H9 (cell line): Measurements from ENCODE around the gene GID8. TPM values are rescaled to one million over a fixed set of nuclear protein-coding genes. Genes with fewer than 3 reads are reported as not detected.
A peak's percentile ranks its signal among the peaks of the same experiment; 100 is the strongest.

Experiments
- DNase-seq: peaks from one replicate; pipeline ENCODE4 v3.0.0-alpha.2; 2017
- H2AFZ ChIP-seq: one replicate; pipeline ENCODE4 v1.6.1; 2013; ENCODE audit warnings: mild to moderate bottlenecking, low read length, control low read depth, moderate library complexity
- H2AK5ac ChIP-seq: 2 replicates; pipeline ENCODE4 v1.6.1; 2013; ENCODE audit warnings: low read length, control low read depth, mixed read lengths; ENCODE audit not compliant: insufficient read length
- H2BK120ac ChIP-seq: one replicate; pipeline ENCODE4 v1.6.1; 2013; ENCODE audit warnings: low read depth, mild to moderate bottlenecking, low read length, control low read depth, inconsistent platforms; ENCODE audit not compliant: poor library complexity, severe bottlenecking
- H2BK12ac ChIP-seq: 2 replicates; pipeline ENCODE4 v1.6.1; 2013; ENCODE audit warnings: low read length, control low read depth, mixed read lengths, low read depth; ENCODE audit not compliant: insufficient read length
- H2BK15ac ChIP-seq: 2 replicates; pipeline ENCODE4 v1.6.1; 2013; ENCODE audit warnings: low read depth, low read length, control low read depth
- H2BK20ac ChIP-seq: one replicate; pipeline ENCODE4 v1.6.1; 2013; ENCODE audit warnings: low read depth, mild to moderate bottlenecking, low read length, control low read depth, inconsistent platforms; ENCODE audit not compliant: poor library complexity, severe bottlenecking
- H2BK5ac ChIP-seq: 2 replicates; pipeline ENCODE4 v1.6.1; 2013; ENCODE audit warnings: low read length, control low read depth, mixed read lengths; ENCODE audit not compliant: insufficient read length
- H3K14ac ChIP-seq: 2 replicates; pipeline ENCODE4 v1.6.1; 2013; ENCODE audit warnings: low read length, control low read depth; ENCODE audit not compliant: insufficient read depth
- H3K18ac ChIP-seq: 2 replicates; pipeline ENCODE4 v1.6.1; 2013; ENCODE audit warnings: low read depth, mild to moderate bottlenecking, mixed read lengths, low read length, control low read depth; ENCODE audit not compliant: insufficient read length
- H3K23ac ChIP-seq: 2 replicates; pipeline ENCODE4 v1.6.1; 2013; ENCODE audit warnings: low read length, control low read depth, mixed read lengths, low read depth; ENCODE audit not compliant: insufficient read length
- H3K23me2 ChIP-seq: 2 replicates; pipeline ENCODE4 v1.6.1; 2013; ENCODE audit warnings: low read depth, mild to moderate bottlenecking, mixed read lengths, low read length, control low read depth; ENCODE audit not compliant: insufficient read length, poor library complexity, severe bottlenecking
- H3K27ac ChIP-seq: 2 replicates; pipeline ENCODE4 v1.5.1; 2013; ENCODE audit warnings: low read length, control low read depth, mixed read lengths, low read depth; ENCODE audit not compliant: insufficient read length
- H3K27me3 ChIP-seq: 2 replicates; pipeline ENCODE4 v1.6.1; 2013; ENCODE audit warnings: low read length, control low read depth, inconsistent platforms; ENCODE audit not compliant: insufficient read depth
- H3K4ac ChIP-seq: 2 replicates; pipeline ENCODE4 v1.6.1; 2013; ENCODE audit warnings: low read depth, mild to moderate bottlenecking, control low read depth, inconsistent platforms, low read length, moderate library complexity
- H3K4me1 ChIP-seq: 2 replicates; pipeline ENCODE4 v1.6.1; 2013; ENCODE audit warnings: low read length, control low read depth, inconsistent platforms; ENCODE audit not compliant: insufficient read depth
- H3K4me2 ChIP-seq: 2 replicates; pipeline ENCODE4 v1.6.1; 2013; ENCODE audit warnings: low read length, control low read depth, mixed read lengths; ENCODE audit not compliant: insufficient read length, insufficient read depth
- H3K56ac ChIP-seq: 2 replicates; pipeline ENCODE4 v1.6.1; 2013; ENCODE audit warnings: low read depth, mild to moderate bottlenecking, mixed read lengths, low read length, control low read depth; ENCODE audit not compliant: insufficient read length
- H3K79me1 ChIP-seq: 2 replicates; pipeline ENCODE4 v1.6.1; 2013; ENCODE audit warnings: low read depth, mild to moderate bottlenecking, moderate library complexity, low read length, control low read depth, inconsistent platforms; ENCODE audit not compliant: insufficient read depth, poor library complexity, severe bottlenecking
- H3K79me2 ChIP-seq: 2 replicates; pipeline ENCODE4 v1.6.1; 2013; ENCODE audit warnings: low read length, control low read depth, inconsistent platforms; ENCODE audit not compliant: insufficient read depth
- H3K9ac ChIP-seq: 2 replicates; pipeline ENCODE4 v1.6.1; 2013; ENCODE audit warnings: low read length, control low read depth, mixed read lengths; ENCODE audit not compliant: insufficient read length; ENCODE audit errors: extremely low read depth
- H3K9me3 ChIP-seq: one replicate; pipeline ENCODE4 v1.6.1; 2013; ENCODE audit warnings: low read depth, low read length, inconsistent platforms; ENCODE audit not compliant: control insufficient read depth
- H3T11ph ChIP-seq: one replicate; pipeline ENCODE4 v1.6.1; 2013; ENCODE audit warnings: mild to moderate bottlenecking, low read length, control low read depth, inconsistent platforms
- H4K20me1 ChIP-seq: one replicate; pipeline ENCODE4 v1.6.1; 2013; ENCODE audit not compliant: control insufficient read depth, insufficient read length, insufficient read depth
- H4K5ac ChIP-seq: 2 replicates; pipeline ENCODE4 v1.6.1; 2013; ENCODE audit warnings: low read depth, mild to moderate bottlenecking, mixed read lengths, low read length, control low read depth; ENCODE audit not compliant: insufficient read length
- H4K8ac ChIP-seq: replicated peaks from 2 replicates; pipeline ENCODE4 v1.6.1; 2013; ENCODE audit warnings: low read length, control low read depth, mixed read lengths, low read depth; ENCODE audit not compliant: insufficient read length
- H4K91ac ChIP-seq: 2 replicates; pipeline ENCODE4 v1.6.1; 2013; ENCODE audit warnings: low read depth, mild to moderate bottlenecking, moderate library complexity, mixed read lengths, low read length, control low read depth; ENCODE audit not compliant: insufficient read length
- H3K27ac Mint-ChIP-seq, 3 experiments: 2 replicates in 2 of 3; 3 replicates in 1 of 3; pipeline ENCODE4 v1.8.0; 2020 to 2021; ENCODE audit warnings: mixed read lengths in 3 of 3, mild to moderate bottlenecking in 1 of 3, moderate library complexity in 1 of 3
- H3K27me3 Mint-ChIP-seq: 2 replicates; pipeline ENCODE4 v1.8.0; 2021; ENCODE audit warnings: low read depth, mild to moderate bottlenecking, moderate library complexity, mixed read lengths
- H3K36me3 Mint-ChIP-seq, 3 experiments: 2 replicates in 2 of 3; 3 replicates in 1 of 3; pipeline ENCODE4 v1.8.0; 2020 to 2021; ENCODE audit warnings: low read depth in 3 of 3, mixed read lengths in 3 of 3; ENCODE audit not compliant: insufficient read depth in 1 of 3
- H3K4me1 Mint-ChIP-seq, 2 experiments: 2 replicates each; pipeline ENCODE4 v1.8.0; 2020; ENCODE audit warnings: mixed read lengths in 2 of 2
- H3K4me3 Mint-ChIP-seq, 2 experiments: 2 replicates in 1 of 2; 3 replicates in 1 of 2; pipeline ENCODE4 v1.8.0; 2020 to 2021; ENCODE audit warnings: mild to moderate bottlenecking in 2 of 2, mixed read lengths in 2 of 2, moderate library complexity in 1 of 2
- H3K9me3 Mint-ChIP-seq, 2 experiments: 2 replicates in 1 of 2; 3 replicates in 1 of 2; pipeline ENCODE4 v1.8.0; 2020; ENCODE audit warnings: mild to moderate bottlenecking in 2 of 2, mixed read lengths in 2 of 2, moderate library complexity in 1 of 2
- CTCF ChIP-seq: fragments of 200-600 bp; sonication (generic); conservative IDR thresholded peaks from 3 replicates; pipeline ENCODE4 v1.8.0; 2021; ENCODE audit warnings: antibody characterized with exemption, mild to moderate bottlenecking
- WGBS: extraction: QIAGEN DNeasy Blood & Tissue Kit; methylation state at CpG from one replicate; pipeline ENCODE4 v1.1.7; 2013; ENCODE audit warnings: missing lambda C conversion rate, low lambda C conversion rate, mixed read lengths; ENCODE audit not compliant: insufficient read length; ENCODE audit errors: extremely low coverage; 5-methylcytosine and 5-hydroxymethylcytosine counted together
- total RNA-seq: library from RNA; stranded (reverse); gene quantifications from 2 replicates; pipeline ENCODE4 v1.2.1, GENCODE V29; 2021

The GID8 gene
- total RNA-seq, 1 experiment from 2014 or later, result 60.9 TPM

- H3K4me3 Mint-ChIP-seq, result no peak overlapping the region; a peak in 1 of 5 replicates
- H3K27me3 Mint-ChIP-seq, result no peaks in the 10 kb centered on the region
- H2AFZ ChIP-seq, result no peak overlapping the region
- H3K9me3 Mint-ChIP-seq, result no peaks in the 10 kb centered on the region
- no peak overlapping the region for H3K18ac ChIP-seq
- DNase-seq, result peak; percentile 57
- H2BK120ac ChIP-seq, result no peak overlapping the region
- no peak overlapping the region for H2BK20ac ChIP-seq
- peak; percentile 77 for TF ChIP-seq CTCF
- H3T11ph ChIP-seq, result no peak overlapping the region
- peak overlapping the region in 1 of 3 experiments; percentile 33; a peak in 2 of 7 replicates for H3K27ac Mint-ChIP-seq
- no peak overlapping the region for H2AK5ac ChIP-seq
- no peak overlapping the region for H3K4ac ChIP-seq
- no peak overlapping the region for H3K23ac ChIP-seq
- H3K23me2 ChIP-seq, result no peaks in the 10 kb centered on the region
- peaks cover 27% of the 10 kb centered on the region; the same call in 1 of the 2 replicates for H3K79me2 ChIP-seq
- no peak overlapping the region for H2BK5ac ChIP-seq
- H3K9ac ChIP-seq, result no peak overlapping the region
- H3K36me3 Mint-ChIP-seq, result peaks cover 73 to 96% (median 95%) of the 10 kb centered on the region in 3 experiments
- no CpG with 5 or more reads among the region's 16 CpGs for WGBS
- no peak overlapping the region for H4K91ac ChIP-seq
- no peak overlapping the region for H3K4me2 ChIP-seq
- no peak overlapping the region for H4K8ac ChIP-seq
- peaks cover 20% of the 10 kb centered on the region for H3K79me1 ChIP-seq
- no peaks in the 10 kb centered on the region for H3K27me3 ChIP-seq
- H2BK15ac ChIP-seq, result no peak overlapping the region
- H2BK12ac ChIP-seq, result no peak overlapping the region
- peaks cover 2% of the 10 kb centered on the region for H4K20me1 ChIP-seq
- H3K56ac ChIP-seq, result no peak overlapping the region
- no peaks in the 10 kb centered on the region for H3K4me1 ChIP-seq
- H3K4me1 Mint-ChIP-seq, result peaks cover 0 to 3% of the 10 kb centered on the region in 2 experiments; a peak in 2 of 4 replicates
- H3K14ac ChIP-seq, result no peak overlapping the region
- H3K9me3 ChIP-seq, result no peaks in the 10 kb centered on the region
- H3K27ac ChIP-seq, result no peak overlapping the region
- H4K5ac ChIP-seq, result no peak overlapping the region
Observed at GRCh38 chr20:62907384-62908317, 30.3 kb upstream of the GID8 start.
